D721Med (cell line): ENCODE results near the gene PAQR4.

Experiments
- DNase-seq: peaks from one replicate; pipeline ENCODE4 v3.0.0; 2011; ENCODE audit warnings: low spot score; ENCODE audit not compliant: insufficient read length
- FAIRE-seq: peaks from 2 replicates; lab custom pipeline; 2011; peaks lifted over from hg19 to GRCh38; lab: Jason Lieb, UNC
- TF ChIP-seq, protein P1 (sequence below): IDR thresholded peaks from 2 replicates; pipeline ENCODE4 v1.5.1; 2012; ENCODE audit warnings: mild to moderate bottlenecking, control low read depth; ENCODE audit not compliant: insufficient read depth; ENCODE audit errors: missing control alignments

Gene PAQR4

DNA sequence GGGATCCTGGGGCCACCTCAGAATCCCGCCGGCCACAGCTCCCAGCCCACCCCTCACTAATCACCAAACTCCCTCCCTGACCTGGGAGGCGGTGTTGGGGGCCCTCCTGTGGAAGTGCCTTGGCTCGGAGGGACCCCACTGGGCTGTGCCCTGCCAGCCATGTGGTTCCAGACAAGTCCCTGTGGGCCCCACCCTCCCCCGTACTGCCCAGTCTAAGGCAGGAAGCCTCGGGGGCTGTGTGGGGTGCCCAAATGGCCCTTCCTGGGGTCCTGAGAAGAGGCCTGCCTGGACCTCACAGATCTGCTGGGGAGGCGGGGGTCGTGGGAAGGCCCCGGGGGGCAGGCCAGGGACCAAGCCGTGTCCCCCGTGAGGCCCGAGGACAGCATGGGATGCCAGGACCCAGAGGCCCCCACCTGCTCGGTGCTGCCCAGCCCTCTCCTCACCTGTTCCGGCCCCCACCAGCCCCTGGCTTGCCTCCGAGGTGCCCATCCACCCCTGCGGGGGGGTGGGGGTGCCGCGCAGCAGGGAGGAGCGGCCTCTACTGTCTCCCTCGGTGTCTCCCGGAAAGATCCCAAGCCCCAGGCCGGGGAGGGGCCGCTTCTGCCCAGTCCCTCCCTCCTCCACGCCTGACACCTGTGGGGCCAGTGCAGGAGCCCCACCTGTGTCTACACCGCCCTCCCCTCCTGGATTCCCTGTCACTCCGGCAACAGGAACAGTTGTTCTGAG, 14.3 kb upstream of the PAQR4 start:
- no peak for FAIRE-seq
- TF ChIP-seq, protein P1, sequence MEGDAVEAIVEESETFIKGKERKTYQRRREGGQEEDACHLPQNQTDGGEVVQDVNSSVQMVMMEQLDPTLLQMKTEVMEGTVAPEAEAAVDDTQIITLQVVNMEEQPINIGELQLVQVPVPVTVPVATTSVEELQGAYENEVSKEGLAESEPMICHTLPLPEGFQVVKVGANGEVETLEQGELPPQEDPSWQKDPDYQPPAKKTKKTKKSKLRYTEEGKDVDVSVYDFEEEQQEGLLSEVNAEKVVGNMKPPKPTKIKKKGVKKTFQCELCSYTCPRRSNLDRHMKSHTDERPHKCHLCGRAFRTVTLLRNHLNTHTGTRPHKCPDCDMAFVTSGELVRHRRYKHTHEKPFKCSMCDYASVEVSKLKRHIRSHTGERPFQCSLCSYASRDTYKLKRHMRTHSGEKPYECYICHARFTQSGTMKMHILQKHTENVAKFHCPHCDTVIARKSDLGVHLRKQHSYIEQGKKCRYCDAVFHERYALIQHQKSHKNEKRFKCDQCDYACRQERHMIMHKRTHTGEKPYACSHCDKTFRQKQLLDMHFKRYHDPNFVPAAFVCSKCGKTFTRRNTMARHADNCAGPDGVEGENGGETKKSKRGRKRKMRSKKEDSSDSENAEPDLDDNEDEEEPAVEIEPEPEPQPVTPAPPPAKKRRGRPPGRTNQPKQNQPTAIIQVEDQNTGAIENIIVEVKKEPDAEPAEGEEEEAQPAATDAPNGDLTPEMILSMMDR: no peak
- no peak for DNase-seq

GRCh38 chr16:2955438-2955778, 13.7 kb upstream of the PAQR4 start:
- no peak for FAIRE-seq
- no peak for DNase-seq
- TF ChIP-seq, protein P1: no peak

DNA sequence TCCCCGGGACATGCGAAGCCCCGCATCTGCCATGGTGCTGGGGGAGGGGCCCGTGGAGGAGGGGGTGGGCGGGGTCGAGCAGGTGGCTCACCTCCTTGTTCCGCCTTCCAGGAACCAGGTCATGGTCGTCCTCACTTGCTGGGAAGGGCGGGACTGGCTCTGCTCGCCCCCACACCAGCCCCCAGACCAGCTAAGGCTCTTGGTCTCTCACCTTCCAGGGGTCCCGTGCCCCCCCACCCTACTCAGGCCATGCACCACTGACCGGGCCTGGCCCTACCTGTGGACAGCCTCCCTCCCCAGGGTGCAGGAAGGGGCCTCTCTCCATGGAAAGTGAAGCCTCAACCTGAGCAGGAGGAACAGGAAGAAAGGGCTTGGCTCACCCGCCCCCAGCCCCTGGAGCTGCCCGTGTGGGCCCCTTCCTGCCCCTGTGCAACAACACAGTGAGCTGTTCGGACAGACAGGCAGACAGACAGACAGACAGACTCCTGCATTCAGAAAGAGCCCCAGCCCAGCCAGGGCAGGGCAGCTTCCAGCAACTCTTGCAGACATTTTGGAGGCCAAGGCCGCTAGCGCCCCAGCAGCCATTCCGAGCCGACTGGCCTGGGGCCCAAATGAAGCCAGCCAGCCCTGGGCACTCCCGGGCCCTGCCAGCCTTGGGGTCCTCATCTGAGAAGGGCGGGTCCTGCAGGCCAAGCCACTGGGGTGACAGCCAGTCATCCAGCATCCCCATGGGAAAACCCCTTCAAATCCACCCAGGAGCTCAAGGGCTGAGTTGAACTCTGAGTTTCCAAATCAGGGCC, 13.2 kb upstream of the PAQR4 start:
- TF ChIP-seq, protein P1: no peak
- FAIRE-seq (no peak), DNase-seq (no peak)

- no peak for DNase-seq
- FAIRE-seq: no peak
These were observed 12.6 kb upstream of the PAQR4 start for GRCh38 chr16:2956579-2956956.

GRCh38 chr16:2959206-2959605, 9.9 kb upstream of the PAQR4 start:
- FAIRE-seq (no peak), DNase-seq (no peak)
- TF ChIP-seq, protein P1: no peak

More at GRCh38 chr16:2956579-2956956, 12.6 kb upstream of the PAQR4 start:
- TF ChIP-seq, protein P1: no peak

GRCh38 chr16:2960183-2961010, 8.8 kb upstream of the PAQR4 start:
- TF ChIP-seq, protein P1: no peak
- DNase-seq (no peak), FAIRE-seq (no peak)
